KBM-7 (cell line): Measurements from ENCODE around the gene ATP6V0A4.
"Not testable (repeated sequence)": the region's sequence is repeated elsewhere in the genome, so short reads cannot be mapped to it uniquely, and the experiment has no call there.

Experiments
- DNase-seq: peaks from one replicate; pipeline ENCODE4 v3.0.0-alpha.2; 2015
- in situ Hi-C: fragments of 300-500 bp; cut with MboI; formaldehyde crosslinking; loops from 2 replicates; pipeline ENCODE4 v1.14.3; 2020; ENCODE audit warnings: low sequenced_read_pairs, low pct_unique_long_range_greater_than_20kb, mixed read lengths

Gene ATP6V0A4

DNA sequence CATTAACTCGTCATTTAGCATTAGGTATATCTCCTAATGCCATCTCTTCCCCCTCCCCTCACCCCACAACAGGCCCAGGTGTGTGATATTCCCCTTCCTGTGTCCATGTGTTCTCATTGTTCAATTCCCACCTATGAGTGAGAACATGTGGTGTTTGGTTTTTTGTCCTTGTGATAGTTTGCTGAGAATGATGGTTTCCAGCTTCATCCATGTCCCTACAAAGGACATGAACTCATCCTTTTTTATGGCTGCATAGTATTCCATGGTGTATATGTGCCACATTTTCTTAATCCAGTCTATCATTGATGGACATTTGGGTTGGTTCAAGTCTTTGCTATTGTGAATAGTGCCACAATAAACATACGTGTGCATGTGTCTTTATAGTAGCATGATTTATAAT is 13.3 kb upstream of the ATP6V0A4 start:
- in situ Hi-C loops = not testable (repeated sequence)

GRCh38 chr7:138809346-138809745 is 11.3 kb upstream of the ATP6V0A4 start:
- DNase-seq = no peak
- in situ Hi-C loops = no loop called here

More for the DNA sequence above, 13.3 kb upstream of the ATP6V0A4 start:
- DNase-seq = not testable (repeated sequence)

GRCh38 chr7:138804618-138805017 is 6.6 kb upstream of the ATP6V0A4 start:
- DNase-seq = no peak
- in situ Hi-C loops = no loop called here

DNA sequence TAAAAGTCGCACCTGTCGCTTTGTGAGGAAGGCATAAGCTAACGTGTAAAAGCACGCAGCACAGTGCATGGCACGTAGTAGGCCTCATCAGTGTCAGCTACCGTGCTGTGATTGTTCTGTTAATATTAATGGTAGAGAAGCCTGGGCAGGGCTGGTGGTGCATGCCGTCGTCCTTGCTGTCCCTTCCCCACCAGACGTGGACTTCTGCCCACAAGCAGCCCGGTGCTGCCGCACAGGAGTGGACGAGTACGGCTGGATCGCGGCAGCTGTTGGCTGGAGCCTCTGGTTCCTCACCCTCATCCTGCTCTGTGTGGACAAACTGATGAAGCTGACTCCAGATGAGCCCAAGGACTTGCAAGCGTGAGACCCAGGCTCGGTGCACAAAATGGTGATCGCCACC is 4.7 kb upstream of the ATP6V0A4 start:
- no peak for DNase-seq
- in situ Hi-C loops = no loop called here

DNA sequence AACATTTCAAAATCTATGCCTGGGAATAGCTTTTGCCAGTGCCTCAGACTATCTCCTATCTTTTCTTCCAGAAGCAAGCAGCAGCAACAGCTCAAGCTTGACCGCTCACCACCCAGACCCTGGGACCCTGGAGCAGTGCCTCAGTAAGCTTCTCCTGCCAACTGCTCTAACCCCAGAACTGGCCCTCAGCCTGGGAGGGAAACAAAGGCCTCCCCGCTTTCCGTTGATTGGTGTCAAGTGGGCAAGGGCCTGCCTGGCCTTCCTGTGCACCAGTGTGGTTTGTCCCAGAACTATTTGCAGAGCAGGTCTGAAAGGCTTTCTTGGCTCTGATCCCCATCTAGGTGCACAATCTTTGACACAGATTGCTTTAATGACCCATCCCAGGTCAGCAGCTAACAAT is 3.3 kb upstream of the ATP6V0A4 start:
- in situ Hi-C loops = no loop called here
- DNase-seq = no peak

DNA sequence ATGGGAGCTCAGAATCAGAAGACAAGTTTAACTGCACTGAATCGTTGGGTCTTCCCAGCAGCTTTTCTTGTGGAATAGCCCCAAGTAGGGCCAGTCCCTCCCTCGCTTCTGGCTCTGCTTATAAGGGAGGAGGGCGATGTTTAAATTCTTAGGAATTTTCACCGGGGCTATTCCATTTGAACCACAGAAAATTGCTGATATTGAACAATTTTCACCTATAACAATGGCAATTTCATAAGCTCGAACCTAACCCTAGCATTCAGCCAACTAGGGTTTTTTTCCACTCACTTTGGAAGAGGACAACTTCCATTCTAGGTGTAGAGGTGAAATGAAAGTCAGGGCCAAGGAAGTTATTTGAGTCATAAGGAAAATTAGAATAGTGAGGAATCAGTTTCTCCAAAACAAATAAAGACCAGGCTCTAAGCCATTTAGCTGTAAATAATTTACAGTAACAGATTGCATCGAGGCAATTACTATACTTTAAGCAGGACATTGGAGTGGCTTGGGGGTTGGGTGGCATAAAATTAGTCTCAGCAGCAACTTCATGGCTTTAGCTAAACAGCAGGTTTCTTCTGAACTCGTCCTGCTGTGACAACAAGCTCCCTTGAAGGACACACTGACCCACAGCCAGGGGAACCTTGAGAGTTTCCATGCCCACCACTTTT is 1.5 kb upstream of the ATP6V0A4 start:
- no peak for DNase-seq
- in situ Hi-C loops = no loop called here

GRCh38 chr7:138798836-138799235 is 840 bp upstream of the ATP6V0A4 start:
- in situ Hi-C loops = no loop called here
- DNase-seq = no peak

GRCh38 chr7:138797046-138797445 is 950 bp downstream of the ATP6V0A4 start:
- in situ Hi-C loops = not testable (repeated sequence)

DNA sequence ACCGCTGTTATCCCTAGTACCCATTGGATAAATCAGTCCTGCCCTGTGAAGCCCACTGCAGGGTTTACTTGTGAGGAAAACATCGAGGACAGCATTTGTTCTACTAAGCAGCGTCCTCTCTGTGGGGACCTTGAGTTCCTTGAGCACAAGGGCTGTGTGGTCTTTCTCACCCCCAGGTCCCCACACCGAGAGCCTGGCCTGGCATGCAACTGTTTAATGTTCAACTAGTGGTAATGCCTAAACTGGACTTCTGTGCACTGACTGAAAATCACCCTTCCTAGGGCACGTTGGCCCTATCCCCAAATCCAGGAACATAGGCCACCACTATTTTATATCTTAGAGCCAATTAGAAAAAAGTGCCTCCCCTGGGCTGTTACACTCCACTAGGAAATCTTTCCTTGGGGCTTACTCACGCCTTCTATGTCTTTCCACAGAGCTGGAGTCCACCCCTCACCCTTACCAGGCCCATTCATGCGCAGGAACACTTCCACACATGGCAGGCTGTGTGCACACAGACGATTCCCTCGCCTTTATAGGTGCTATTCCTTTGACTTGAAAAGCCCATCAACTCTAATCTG is 1.9 kb downstream of the ATP6V0A4 start:
- in situ Hi-C loops = no loop called here
- no peak for DNase-seq

More at GRCh38 chr7:138797046-138797445, 950 bp downstream of the ATP6V0A4 start:
- not testable (repeated sequence) for DNase-seq

- in situ Hi-C loops = no loop called here
- peak; percentile 9 for DNase-seq
Observed at GRCh38 chr7:138785587-138786437, 12.2 kb downstream of the ATP6V0A4 start.

DNA sequence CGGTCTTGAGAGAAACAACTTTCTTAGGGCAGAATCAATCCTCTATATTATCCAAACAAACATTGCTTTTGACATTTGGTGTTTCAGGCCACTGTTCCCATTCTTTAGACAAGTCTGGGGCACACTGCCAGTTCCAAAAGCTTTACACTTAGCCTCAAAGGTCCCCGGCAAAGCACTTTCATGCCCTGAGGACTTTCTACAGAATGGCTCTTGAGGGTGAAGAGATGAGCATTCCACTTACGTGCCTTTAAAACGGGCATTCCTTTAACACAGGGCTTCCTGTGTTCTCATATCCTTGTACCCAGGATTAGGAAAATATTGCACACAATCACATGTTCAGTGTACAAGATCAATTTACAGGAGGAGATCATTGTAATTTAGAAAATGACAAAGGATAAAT is 13.3 kb downstream of the ATP6V0A4 start:
- in situ Hi-C loops = no loop called here
- DNase-seq = no peak

DNA sequence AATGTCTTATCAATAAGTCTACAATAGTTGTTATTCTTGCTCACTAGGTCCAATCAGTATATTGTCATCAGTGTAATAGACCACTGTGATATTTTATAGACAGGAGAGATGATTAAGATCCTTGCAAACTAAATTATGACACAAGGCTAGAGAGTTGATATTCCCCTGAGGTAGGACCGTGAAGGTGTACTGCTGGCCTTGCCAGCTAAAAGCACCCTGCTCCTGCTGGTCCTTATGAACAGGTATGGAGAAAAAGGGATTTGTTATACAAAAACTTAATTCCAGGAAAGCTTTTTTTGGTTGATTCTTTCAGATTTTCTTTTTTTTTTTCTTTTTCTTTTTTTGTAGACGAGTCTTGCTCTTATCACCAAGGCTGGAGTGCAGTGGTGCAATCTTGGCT is 17.0 kb downstream of the ATP6V0A4 start:
- in situ Hi-C loops = no loop called here

GRCh38 chr7:138776166-138776833 is 21.7 kb downstream of the ATP6V0A4 start:
- in situ Hi-C loops = no loop called here
- no peak for DNase-seq

More for the DNA sequence above, 17.0 kb downstream of the ATP6V0A4 start:
- DNase-seq = no peak

DNA sequence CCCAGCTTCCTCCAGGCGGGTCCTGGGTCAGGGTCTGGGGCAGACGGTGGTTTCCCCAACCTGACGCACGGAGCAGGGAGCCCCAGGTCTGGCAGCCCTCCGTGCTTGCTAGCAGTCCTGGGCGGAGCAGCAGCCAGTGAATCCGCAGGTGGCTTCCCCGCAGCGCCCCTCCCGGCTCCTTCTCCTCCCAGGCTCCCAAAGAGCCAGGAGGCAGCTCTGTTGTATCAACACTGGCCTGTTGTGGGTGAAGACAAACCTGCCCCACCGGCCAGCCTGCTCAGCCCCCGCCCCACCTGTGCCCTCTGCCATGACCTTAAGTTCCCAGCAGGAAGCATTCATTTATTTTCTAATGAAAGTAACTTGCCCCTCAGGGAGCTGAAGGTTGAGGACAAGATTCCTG is 24.2 kb downstream of the ATP6V0A4 start:
- no peak for DNase-seq
- in situ Hi-C loops = no loop called here

DNA sequence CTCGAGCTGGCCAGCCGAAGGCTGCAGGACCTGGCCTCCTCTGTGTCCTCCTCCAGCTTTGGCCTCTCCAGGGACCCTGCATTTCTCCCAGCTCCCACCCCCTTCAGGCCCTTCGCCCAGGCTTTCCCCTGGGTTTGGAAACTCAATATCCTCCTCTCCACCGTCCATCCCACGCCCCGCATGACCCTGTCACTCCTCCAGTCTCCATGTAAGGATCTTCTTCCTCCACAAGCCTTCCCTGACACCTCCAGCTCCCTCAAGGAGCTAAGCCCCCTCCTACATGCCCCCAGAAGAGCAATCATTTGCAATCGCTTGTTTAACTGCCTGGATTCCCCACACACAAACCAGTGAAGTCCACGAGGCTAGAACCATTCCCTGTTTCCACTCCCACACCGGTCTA is 24.8 kb downstream of the ATP6V0A4 start:
- DNase-seq = no peak
- in situ Hi-C loops = no loop called here

GRCh38 chr7:138770904-138771303 is 27.1 kb downstream of the ATP6V0A4 start:
- DNase-seq = no peak
- in situ Hi-C loops = no loop called here

DNA sequence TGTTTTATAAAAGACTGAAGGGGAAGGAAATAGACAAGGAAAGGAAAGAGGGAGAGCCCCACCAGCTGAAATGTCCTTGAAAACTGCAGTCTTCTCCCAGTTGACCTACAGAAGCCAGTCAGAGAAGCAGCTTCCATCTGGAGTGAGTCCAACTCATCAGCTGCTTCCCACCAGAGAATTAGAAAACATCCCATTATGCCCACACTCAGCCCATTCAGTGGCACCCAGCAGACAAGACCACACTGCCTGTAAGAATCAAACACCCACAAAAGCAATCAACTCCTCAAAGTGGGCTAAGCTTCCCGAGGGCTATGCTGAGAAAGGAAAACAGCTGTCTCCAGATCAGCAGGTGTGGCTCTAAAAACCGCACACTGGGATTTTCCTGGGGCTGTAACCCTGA is 29.8 kb downstream of the ATP6V0A4 start:
- in situ Hi-C loops = no loop called here
- no peak for DNase-seq

- no peak for DNase-seq
- in situ Hi-C loops = no loop called here
Observed at GRCh38 chr7:138756591-138757242, 41.3 kb downstream of the ATP6V0A4 start.
